PC-3 (cell line): Measurements from ENCODE around the gene ABO.
"Not testable (repeated sequence)": the region's sequence is repeated elsewhere in the genome, so short reads cannot be mapped to it uniquely, and the experiment has no call there.

ENCODE experiments used
- EZH2 ChIP-seq: fragments of 300-600 bp; sonication (generic); IDR thresholded peaks from one replicate; pipeline ENCODE4 v1.6.1; 2017; ENCODE audit warnings: antibody characterized with exemption, mild to moderate bottlenecking, low read length; ENCODE audit not compliant: unreplicated experiment
- EZH2phosphoT487 ChIP-seq: fragments of 300-600 bp; sonication (generic); IDR thresholded peaks from 2 replicates; pipeline ENCODE4 v1.6.1; 2018; ENCODE audit warnings: mild to moderate bottlenecking, antibody characterized with exemption, low read length, borderline replicate concordance
- TF ChIP-seq, protein P1 (sequence below): fragments of 300-600 bp; sonication (generic); conservative IDR thresholded peaks from 2 replicates; pipeline ENCODE4 v1.5.1; 2017; ENCODE audit warnings: antibody characterized with exemption, low read depth, mild to moderate bottlenecking, low read length

- TF ChIP-seq, protein P1, sequence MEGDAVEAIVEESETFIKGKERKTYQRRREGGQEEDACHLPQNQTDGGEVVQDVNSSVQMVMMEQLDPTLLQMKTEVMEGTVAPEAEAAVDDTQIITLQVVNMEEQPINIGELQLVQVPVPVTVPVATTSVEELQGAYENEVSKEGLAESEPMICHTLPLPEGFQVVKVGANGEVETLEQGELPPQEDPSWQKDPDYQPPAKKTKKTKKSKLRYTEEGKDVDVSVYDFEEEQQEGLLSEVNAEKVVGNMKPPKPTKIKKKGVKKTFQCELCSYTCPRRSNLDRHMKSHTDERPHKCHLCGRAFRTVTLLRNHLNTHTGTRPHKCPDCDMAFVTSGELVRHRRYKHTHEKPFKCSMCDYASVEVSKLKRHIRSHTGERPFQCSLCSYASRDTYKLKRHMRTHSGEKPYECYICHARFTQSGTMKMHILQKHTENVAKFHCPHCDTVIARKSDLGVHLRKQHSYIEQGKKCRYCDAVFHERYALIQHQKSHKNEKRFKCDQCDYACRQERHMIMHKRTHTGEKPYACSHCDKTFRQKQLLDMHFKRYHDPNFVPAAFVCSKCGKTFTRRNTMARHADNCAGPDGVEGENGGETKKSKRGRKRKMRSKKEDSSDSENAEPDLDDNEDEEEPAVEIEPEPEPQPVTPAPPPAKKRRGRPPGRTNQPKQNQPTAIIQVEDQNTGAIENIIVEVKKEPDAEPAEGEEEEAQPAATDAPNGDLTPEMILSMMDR = not testable (repeated sequence)
- not testable (repeated sequence) for TF ChIP-seq EZH2, EZH2phosphoT487
Measured at GRCh38 chr9:133208171-133208879, 66.7 kb downstream of the ABO start.
